Measurements from ENCODE around the gene FURIN.

DNA sequence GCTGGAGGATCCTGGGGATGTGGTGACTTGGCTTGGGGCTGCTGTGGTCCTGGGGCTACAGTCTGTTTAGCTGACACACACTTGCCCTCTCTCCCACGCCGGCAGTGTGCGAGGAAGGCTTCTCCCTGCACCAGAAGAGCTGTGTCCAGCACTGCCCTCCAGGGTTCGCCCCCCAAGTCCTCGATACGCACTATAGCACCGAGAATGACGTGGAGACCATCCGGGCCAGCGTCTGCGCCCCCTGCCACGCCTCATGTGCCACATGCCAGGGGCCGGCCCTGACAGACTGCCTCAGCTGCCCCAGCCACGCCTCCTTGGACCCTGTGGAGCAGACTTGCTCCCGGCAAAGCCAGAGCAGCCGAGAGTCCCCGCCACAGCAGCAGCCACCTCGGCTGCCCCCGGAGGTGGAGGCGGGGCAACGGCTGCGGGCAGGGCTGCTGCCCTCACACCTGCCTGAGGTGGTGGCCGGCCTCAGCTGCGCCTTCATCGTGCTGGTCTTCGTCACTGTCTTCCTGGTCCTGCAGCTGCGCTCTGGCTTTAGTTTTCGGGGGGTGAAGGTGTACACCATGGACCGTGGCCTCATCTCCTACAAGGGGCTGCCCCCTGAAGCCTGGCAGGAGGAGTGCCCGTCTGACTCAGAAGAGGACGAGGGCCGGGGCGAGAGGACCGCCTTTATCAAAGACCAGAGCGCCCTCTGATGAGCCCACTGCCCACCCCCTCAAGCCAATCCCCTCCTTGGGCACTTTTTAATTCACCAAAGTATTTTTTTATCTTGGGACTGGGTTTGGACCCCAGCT lies 13.0 kb downstream of the FURIN start:
- TF ChIP-seq NRF1 (IDR thresholded peaks at IDR 0.05; ENCODE audit: low read depth, low read length): no peak
- TF ChIP-seq, protein P1, sequence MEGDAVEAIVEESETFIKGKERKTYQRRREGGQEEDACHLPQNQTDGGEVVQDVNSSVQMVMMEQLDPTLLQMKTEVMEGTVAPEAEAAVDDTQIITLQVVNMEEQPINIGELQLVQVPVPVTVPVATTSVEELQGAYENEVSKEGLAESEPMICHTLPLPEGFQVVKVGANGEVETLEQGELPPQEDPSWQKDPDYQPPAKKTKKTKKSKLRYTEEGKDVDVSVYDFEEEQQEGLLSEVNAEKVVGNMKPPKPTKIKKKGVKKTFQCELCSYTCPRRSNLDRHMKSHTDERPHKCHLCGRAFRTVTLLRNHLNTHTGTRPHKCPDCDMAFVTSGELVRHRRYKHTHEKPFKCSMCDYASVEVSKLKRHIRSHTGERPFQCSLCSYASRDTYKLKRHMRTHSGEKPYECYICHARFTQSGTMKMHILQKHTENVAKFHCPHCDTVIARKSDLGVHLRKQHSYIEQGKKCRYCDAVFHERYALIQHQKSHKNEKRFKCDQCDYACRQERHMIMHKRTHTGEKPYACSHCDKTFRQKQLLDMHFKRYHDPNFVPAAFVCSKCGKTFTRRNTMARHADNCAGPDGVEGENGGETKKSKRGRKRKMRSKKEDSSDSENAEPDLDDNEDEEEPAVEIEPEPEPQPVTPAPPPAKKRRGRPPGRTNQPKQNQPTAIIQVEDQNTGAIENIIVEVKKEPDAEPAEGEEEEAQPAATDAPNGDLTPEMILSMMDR (IDR thresholded peaks at IDR 0.05): no peak
- no peak for TF ChIP-seq CHD2 (IDR thresholded peaks at IDR 0.05; ENCODE audit: low read length, partially characterized antibody)
- TF ChIP-seq, protein P2, sequence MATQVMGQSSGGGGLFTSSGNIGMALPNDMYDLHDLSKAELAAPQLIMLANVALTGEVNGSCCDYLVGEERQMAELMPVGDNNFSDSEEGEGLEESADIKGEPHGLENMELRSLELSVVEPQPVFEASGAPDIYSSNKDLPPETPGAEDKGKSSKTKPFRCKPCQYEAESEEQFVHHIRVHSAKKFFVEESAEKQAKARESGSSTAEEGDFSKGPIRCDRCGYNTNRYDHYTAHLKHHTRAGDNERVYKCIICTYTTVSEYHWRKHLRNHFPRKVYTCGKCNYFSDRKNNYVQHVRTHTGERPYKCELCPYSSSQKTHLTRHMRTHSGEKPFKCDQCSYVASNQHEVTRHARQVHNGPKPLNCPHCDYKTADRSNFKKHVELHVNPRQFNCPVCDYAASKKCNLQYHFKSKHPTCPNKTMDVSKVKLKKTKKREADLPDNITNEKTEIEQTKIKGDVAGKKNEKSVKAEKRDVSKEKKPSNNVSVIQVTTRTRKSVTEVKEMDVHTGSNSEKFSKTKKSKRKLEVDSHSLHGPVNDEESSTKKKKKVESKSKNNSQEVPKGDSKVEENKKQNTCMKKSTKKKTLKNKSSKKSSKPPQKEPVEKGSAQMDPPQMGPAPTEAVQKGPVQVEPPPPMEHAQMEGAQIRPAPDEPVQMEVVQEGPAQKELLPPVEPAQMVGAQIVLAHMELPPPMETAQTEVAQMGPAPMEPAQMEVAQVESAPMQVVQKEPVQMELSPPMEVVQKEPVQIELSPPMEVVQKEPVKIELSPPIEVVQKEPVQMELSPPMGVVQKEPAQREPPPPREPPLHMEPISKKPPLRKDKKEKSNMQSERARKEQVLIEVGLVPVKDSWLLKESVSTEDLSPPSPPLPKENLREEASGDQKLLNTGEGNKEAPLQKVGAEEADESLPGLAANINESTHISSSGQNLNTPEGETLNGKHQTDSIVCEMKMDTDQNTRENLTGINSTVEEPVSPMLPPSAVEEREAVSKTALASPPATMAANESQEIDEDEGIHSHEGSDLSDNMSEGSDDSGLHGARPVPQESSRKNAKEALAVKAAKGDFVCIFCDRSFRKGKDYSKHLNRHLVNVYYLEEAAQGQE (IDR thresholded peaks at IDR 0.05; ENCODE audit: low read depth, low read length): no peak
- TF ChIP-seq SMC3 (IDR thresholded peaks at IDR 0.05; ENCODE audit: low read depth, low read length): no peak
- TF ChIP-seq JUND (IDR thresholded peaks at IDR 0.05): no peak
- TF ChIP-seq TAF1 (IDR thresholded peaks at IDR 0.05; ENCODE audit: borderline replicate concordance, low read depth, low read length): no peak
- no peak for TF ChIP-seq POLR2AphosphoS5 (IDR thresholded peaks at IDR 0.05; ENCODE audit: low read depth, low read length)
- no peak for TF ChIP-seq RAD21 (IDR thresholded peaks at IDR 0.05; ENCODE audit: low read length)
- TF ChIP-seq EP300 (IDR thresholded peaks at IDR 0.05; ENCODE audit: borderline replicate concordance in 1 of 2, low read depth in 1 of 2, low read length in 1 of 2): no peak
- TF ChIP-seq SIN3A (IDR thresholded peaks at IDR 0.05; ENCODE audit: borderline replicate concordance, low read depth, low read length): no peak
